ENCODE results near the gene KCNA5. TPM values are rescaled to one million over a fixed set of nuclear protein-coding genes. Genes with fewer than 3 reads are reported as not detected.

The KCNA5 gene
- total and polyA plus RNA-seq, 2 of the 4 experiments (the other 2 are of a cell fraction), result not detected

GRCh38 chr12:5036031-5036430 is 7.6 kb upstream of the KCNA5 start:
- WGBS, 2 experiments (ENCODE audit: extremely low coverage in 2 of 2, insufficient read length in 1 of 2), result 70% methylated on average over 4 of the region's 7 CpGs; no CpG with 5 or more reads in 1 of the 2 experiments
- Histone ChIP-seq H4K91ac (ENCODE audit: insufficient read depth, low read depth, low read length) (no peak overlapping the region), H3K79me1 (ENCODE audit: low read depth in 1 of 2, low read length in 2 of 2) (no peaks in the 10 kb centered on the region), H3K36me3 (ENCODE audit: control insufficient read depth, insufficient read depth, low read length) (no peaks in the 10 kb centered on the region), H3K14ac (replicated peaks; ENCODE audit: low read depth, low read length) (no peak overlapping the region), H3K4ac (ENCODE audit: low read depth, low read length) (no peak overlapping the region), H3K56ac (ENCODE audit: extremely low read depth, insufficient read depth, low read length) (no peak overlapping the region), H3K9me3 (ENCODE audit: control insufficient read depth, insufficient read depth, low read length) (no peaks in the 10 kb centered on the region), H4K5ac (ENCODE audit: low read depth, low read length) (no peak overlapping the region), H3K23ac (ENCODE audit: low read depth, low read length) (no peak overlapping the region), H3K27ac (ENCODE audit: insufficient read depth, low read length) (no peak overlapping the region), H3K9me1 (ENCODE audit: insufficient read depth, low read length) (no peaks in the 10 kb centered on the region), H3K9ac (ENCODE audit: low read depth, low read length) (no peak overlapping the region), H2BK5ac (ENCODE audit: low read depth, low read length, poor library complexity, severe bottlenecking) (no peak overlapping the region), H2AK5ac (ENCODE audit: low read depth, low read length) (no peak overlapping the region), H3K18ac (ENCODE audit: low read depth, low read length) (no peak overlapping the region), H4K8ac (ENCODE audit: low read depth in 2 of 2, low read length in 2 of 2) (no peak overlapping the region), H2AK9ac (replicated peaks; ENCODE audit: low read depth, low read length, poor library complexity) (no peak overlapping the region), H3K4me1 (ENCODE audit: control insufficient read depth, insufficient read depth, low read length) (peaks cover 4% of the 10 kb centered on the region), H2BK20ac (ENCODE audit: low read depth, low read length) (no peak overlapping the region), H3K27me3 (ENCODE audit: control insufficient read depth, insufficient read depth, low read length) (peaks cover 23% of the 10 kb centered on the region), H3K4me2 (ENCODE audit: low read depth, low read length) (no peak overlapping the region), H2BK15ac (ENCODE audit: low read depth, low read length) (no peak overlapping the region), H4K20me1 (ENCODE audit: insufficient read depth, low read length) (no peaks in the 10 kb centered on the region), H2BK120ac (ENCODE audit: low read depth, low read length) (no peak overlapping the region), H2AFZ (replicated peaks; ENCODE audit: low read length, poor library complexity) (no peak overlapping the region), H3K4me3 (ENCODE audit: insufficient read depth, low read depth, low read length) (no peak overlapping the region)
- ATAC-seq (ENCODE audit: low read depth), result no peak
- POLR2A ChIA-PET (ENCODE audit: unreplicated experiment), result no interaction called here
- intact Hi-C loops (cut with micrococcal nuclease) (no loop called here), dilution Hi-C loops (cut with HindIII; ENCODE audit: low sequenced_read_pairs, unreplicated experiment) (no loop called here), in situ Hi-C loops (cut with MboI; ENCODE audit: low sequenced_read_pairs) (no loop called here)
- no peak for TF ChIP-seq FOS (IDR thresholded peaks at IDR 0.05; ENCODE audit: low read depth, low read length)
- TF ChIP-seq POLR2A (IDR thresholded peaks at IDR 0.05; ENCODE audit: low read depth, low read length), result no peak
- TF ChIP-seq CTCF (conservative IDR thresholded peaks at IDR 0.05; ENCODE audit: low read depth, low read length), result no peak
- no peak for TF ChIP-seq BHLHE40 (IDR thresholded peaks at IDR 0.05; ENCODE audit: low read depth, low read length)
- TF ChIP-seq USF2 (IDR thresholded peaks at IDR 0.05; ENCODE audit: low read depth, low read length), result no peak
- TF ChIP-seq RFX5 (IDR thresholded peaks at IDR 0.05; ENCODE audit: low read depth, low read length), result no peak
- TF ChIP-seq MAZ (IDR thresholded peaks at IDR 0.05; ENCODE audit: borderline replicate concordance, low read depth, low read length), result no peak
- no peak for TF ChIP-seq MAFK (IDR thresholded peaks at IDR 0.05; ENCODE audit: low read depth, low read length)
- no peak for DNase-seq
- no TSS peak for BruUV-seq (replicated peaks)
- CTCF ChIA-PET, result no interaction called here
